ENCODE measurements around the gene C20orf141.
"Not testable (repeated sequence)": the region's sequence is repeated elsewhere in the genome, so short reads cannot be mapped to it uniquely, and the experiment has no call there.

The C20orf141 gene

GRCh38 chr20:2820896-2821869, 6.4 kb downstream of the C20orf141 start:
- DNase-seq: no peak

GRCh38 chr20:2822073-2822472, 7.3 kb downstream of the C20orf141 start:
- no peak for DNase-seq

- no peak for DNase-seq
Measured at GRCh38 chr20:2825761-2826160, 11.0 kb downstream of the C20orf141 start.

- no peak for DNase-seq
Measured at GRCh38 chr20:2826655-2827054, 11.9 kb downstream of the C20orf141 start.

- no peak for DNase-seq
Measured at GRCh38 chr20:2829376-2829775, 14.6 kb downstream of the C20orf141 start.

- not testable (repeated sequence) for DNase-seq
Measured at GRCh38 chr20:2831206-2831605, 16.4 kb downstream of the C20orf141 start.

- DNase-seq: no peak
Measured at GRCh38 chr20:2833761-2834160, 19.0 kb downstream of the C20orf141 start.

- no peak for DNase-seq
Measured at GRCh38 chr20:2834401-2835110, 19.8 kb downstream of the C20orf141 start.

GRCh38 chr20:2835331-2835796, 20.6 kb downstream of the C20orf141 start:
- no peak for DNase-seq

GRCh38 chr20:2836035-2836434, 21.2 kb downstream of the C20orf141 start:
- no peak for DNase-seq

- no peak for DNase-seq
Measured at GRCh38 chr20:2837221-2837960, 22.6 kb downstream of the C20orf141 start.

- DNase-seq: no peak
Measured at GRCh38 chr20:2838170-2838797, 23.5 kb downstream of the C20orf141 start.

GRCh38 chr20:2838847-2839671, 24.3 kb downstream of the C20orf141 start:
- DNase-seq: no peak

- DNase-seq: no peak
Measured at GRCh38 chr20:2839732-2840137, 24.9 kb downstream of the C20orf141 start.

- DNase-seq: peak; percentile 71
Measured at GRCh38 chr20:2840138-2840966, 25.6 kb downstream of the C20orf141 start, which contains the start of the genes PCED1A and VPS16. Gene PCED1A (minus strand): TSS chr20:2840655. CDS start chr20:2839912, 743 bp downstream. Gene VPS16 (plus strand): TSS chr20:2840745. CDS start chr20:2840775, 30 bp downstream.

- peak; percentile 41 for DNase-seq
Measured at GRCh38 chr20:2840967-2841531, 26.3 kb downstream of the C20orf141 start.

GRCh38 chr20:2845607-2846006, 30.8 kb downstream of the C20orf141 start:
- DNase-seq: no peak

GRCh38 chr20:2846698-2847097, 31.9 kb downstream of the C20orf141 start:
- DNase-seq: no peak

GRCh38 chr20:2847802-2848201, 33.0 kb downstream of the C20orf141 start:
- no peak for DNase-seq

- DNase-seq: no peak
Measured at GRCh38 chr20:2849529-2849928, 34.7 kb downstream of the C20orf141 start.

All from effector CD8-positive, alpha-beta T cell (primary cell).